Keratinocyte (primary cell): ENCODE data around the gene SMIM20. TPM values are rescaled to one million over a fixed set of nuclear protein-coding genes. Genes with fewer than 3 reads are reported as not detected.

ENCODE experiments used
- DNase-seq: peaks from one replicate; pipeline ENCODE4 v3.0.0-alpha.2; 2011; ENCODE audit warnings: low read depth, missing footprints, low spot score
- FAIRE-seq: peaks from 2 replicates; lab custom pipeline; 2011; peaks lifted over from hg19 to GRCh38; lab: Jason Lieb, UNC
- H2AFZ ChIP-seq: 2 replicates; pipeline ENCODE4 v1.6.0; 2012; ENCODE audit warnings: low read length, control low read depth, inconsistent platforms; ENCODE audit not compliant: control insufficient read depth
- H3K27ac ChIP-seq: 2 replicates; pipeline ENCODE4 v1.5.1; 2011; ENCODE audit warnings: low read length; ENCODE audit not compliant: control insufficient read depth, insufficient read depth
- H3K27me3 ChIP-seq: 3 replicates; pipeline ENCODE4 v1.6.0; 2011; ENCODE audit warnings: low read length; ENCODE audit not compliant: control insufficient read depth, insufficient read depth; ENCODE audit errors: extremely low read depth
- H3K36me3 ChIP-seq, 2 experiments: 2 replicates in 1 of 2; 3 replicates in 1 of 2; pipeline ENCODE4 v1.5.1; 2011; ENCODE audit warnings: low read length in 2 of 2, mild to moderate bottlenecking in 1 of 2; ENCODE audit not compliant: control insufficient read depth in 2 of 2, insufficient read depth in 2 of 2; ENCODE audit errors: extremely low read depth in 1 of 2
- H3K4me1 ChIP-seq: 3 replicates; pipeline ENCODE4 v1.5.1; 2011; ENCODE audit warnings: low read length; ENCODE audit not compliant: control insufficient read depth, insufficient read depth; ENCODE audit errors: extremely low read depth
- H3K4me2 ChIP-seq: 3 replicates; pipeline ENCODE4 v1.6.0; 2011; ENCODE audit warnings: low read depth, low read length; ENCODE audit not compliant: control insufficient read depth, insufficient read depth; ENCODE audit errors: extremely low read depth
- H3K4me3 ChIP-seq, 3 experiments: fragments of 200-600 bp in 1 of 3; sonication (generic) in 1 of 3; 2 replicates in 2 of 3; 3 replicates in 1 of 3; pipeline ENCODE4 v1.5.1; 2011 to 2016; ENCODE audit warnings: low read length in 3 of 3, mild to moderate bottlenecking in 3 of 3, control low read depth in 2 of 3, inconsistent platforms in 1 of 3, low read depth in 1 of 3, mixed read lengths in 1 of 3, mixed run types in 1 of 3, moderate library complexity in 1 of 3; ENCODE audit not compliant: control insufficient read depth in 2 of 3, insufficient read depth in 2 of 3; ENCODE audit errors: extremely low read depth in 1 of 3
- H3K79me2 ChIP-seq: 2 replicates; pipeline ENCODE4 v1.6.0; 2012; ENCODE audit warnings: low read length; ENCODE audit not compliant: control insufficient read depth, insufficient read depth
- H3K9ac ChIP-seq: 3 replicates; pipeline ENCODE4 v1.6.0; 2011; ENCODE audit warnings: low read length; ENCODE audit not compliant: control insufficient read depth, insufficient read depth; ENCODE audit errors: extremely low read depth
- H3K9me1 ChIP-seq: 3 replicates; pipeline ENCODE4 v1.6.0; 2011; ENCODE audit warnings: low read length; ENCODE audit not compliant: control insufficient read depth, insufficient read depth; ENCODE audit errors: extremely low read depth
- H3K9me3 ChIP-seq: 2 replicates; pipeline ENCODE4 v1.5.1; 2012; ENCODE audit warnings: low read depth, low read length; ENCODE audit not compliant: control insufficient read depth
- H4K20me1 ChIP-seq: 3 replicates; pipeline ENCODE4 v1.6.0; 2011; ENCODE audit warnings: low read length; ENCODE audit not compliant: control insufficient read depth, insufficient read depth; ENCODE audit errors: extremely low read depth
- EZH2 ChIP-seq: IDR thresholded peaks from one replicate; pipeline ENCODE4 v1.6.1; 2012; ENCODE audit warnings: inconsistent platforms, mild to moderate bottlenecking, low read length, moderate library complexity
- dilution Hi-C: fragments of 300-500 bp; cut with MboI; formaldehyde crosslinking; loops from one replicate; pipeline ENCODE4 v1.7.0; 2020; ENCODE audit warnings: low sequenced_read_pairs; ENCODE audit not compliant: extremely low pct_ligation_motif_present
- polyA plus RNA-seq, 5 experiments: library from polyadenylated mRNA; depleted of rRNA in 3 of 5; stranded (reverse) in 3 of 5; stranded (forward) in 1 of 5; unstranded in 1 of 5; fragments of >200 nt; gene quantifications; 1 replicate in 1 of 5; 2 replicates in 3 of 5; 3 replicates in 1 of 5; pipeline versions ENCODE4 v1.2.1 to v1.2.3, GENCODE V29; 2011 to 2012; ENCODE audit warnings: missing spikeins in 2 of 5, low read depth in 1 of 5, low replicate concordance in 1 of 5
- TF ChIP-seq, protein P1 (sequence below), 3 experiments: IDR thresholded peaks in 1 of 3; conservative IDR thresholded peaks in 1 of 3; optimal IDR thresholded peaks in 1 of 3; 2 replicates in 2 of 3; 3 replicates in 1 of 3; pipeline versions ENCODE3 to v1.5.1; 2011; ENCODE audit warnings: low read length in 3 of 3, mild to moderate bottlenecking in 3 of 3, moderate library complexity in 2 of 3, control low read depth in 1 of 3, inconsistent platforms in 1 of 3; ENCODE audit not compliant: insufficient read depth in 2 of 3; ENCODE audit errors: extremely low read depth in 1 of 3

Gene SMIM20
- polyA plus RNA-seq, 1 donor (not counting 4 experiments of a cell fraction or from before 2014, with no cell fraction given), result 29.5 TPM

DNA sequence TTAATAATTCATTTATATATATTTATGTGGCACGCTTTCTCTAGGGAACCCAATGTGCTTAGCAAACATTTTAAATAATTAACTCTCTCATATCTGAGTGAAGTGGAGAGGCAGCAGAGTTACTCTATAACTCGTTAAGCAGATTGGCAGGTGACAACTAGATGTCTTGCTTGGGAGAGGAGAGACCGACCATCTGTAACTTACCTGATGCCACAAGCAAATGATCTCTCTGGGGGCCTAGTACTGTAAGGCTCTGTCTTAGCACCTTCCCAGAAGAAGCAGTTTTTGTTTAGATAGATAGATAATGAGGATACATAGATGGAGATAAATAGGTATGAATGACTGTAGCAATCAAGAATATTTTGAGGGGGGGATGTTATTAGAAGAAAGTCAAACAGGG is 39.4 kb upstream of the SMIM20 start:
- no peak overlapping the region for H3K9ac ChIP-seq
- TF ChIP-seq, protein P1, sequence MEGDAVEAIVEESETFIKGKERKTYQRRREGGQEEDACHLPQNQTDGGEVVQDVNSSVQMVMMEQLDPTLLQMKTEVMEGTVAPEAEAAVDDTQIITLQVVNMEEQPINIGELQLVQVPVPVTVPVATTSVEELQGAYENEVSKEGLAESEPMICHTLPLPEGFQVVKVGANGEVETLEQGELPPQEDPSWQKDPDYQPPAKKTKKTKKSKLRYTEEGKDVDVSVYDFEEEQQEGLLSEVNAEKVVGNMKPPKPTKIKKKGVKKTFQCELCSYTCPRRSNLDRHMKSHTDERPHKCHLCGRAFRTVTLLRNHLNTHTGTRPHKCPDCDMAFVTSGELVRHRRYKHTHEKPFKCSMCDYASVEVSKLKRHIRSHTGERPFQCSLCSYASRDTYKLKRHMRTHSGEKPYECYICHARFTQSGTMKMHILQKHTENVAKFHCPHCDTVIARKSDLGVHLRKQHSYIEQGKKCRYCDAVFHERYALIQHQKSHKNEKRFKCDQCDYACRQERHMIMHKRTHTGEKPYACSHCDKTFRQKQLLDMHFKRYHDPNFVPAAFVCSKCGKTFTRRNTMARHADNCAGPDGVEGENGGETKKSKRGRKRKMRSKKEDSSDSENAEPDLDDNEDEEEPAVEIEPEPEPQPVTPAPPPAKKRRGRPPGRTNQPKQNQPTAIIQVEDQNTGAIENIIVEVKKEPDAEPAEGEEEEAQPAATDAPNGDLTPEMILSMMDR (optimal IDR thresholded peaks at IDR 0.05 in 1 of 3, IDR thresholded peaks at IDR 0.05 in 1 of 3, conservative IDR thresholded peaks at IDR 0.05 in 1 of 3; ENCODE audit: extremely low read depth in 1 of 3, insufficient read depth in 2 of 3, low read length in 3 of 3), result no peak
- no peak for TF ChIP-seq EZH2
- dilution Hi-C loops, result no loop called here
- H3K4me3 ChIP-seq, result no peak overlapping the region
- H3K9me3 ChIP-seq, result no peaks in the 10 kb centered on the region
- no peak overlapping the region for H3K4me2 ChIP-seq
- H3K79me2 ChIP-seq, result no peaks in the 10 kb centered on the region
- no peaks in the 10 kb centered on the region for H4K20me1 ChIP-seq
- no peak for FAIRE-seq
- H3K36me3 ChIP-seq, result no peaks in the 10 kb centered on the region
- H3K9me1 ChIP-seq, result no peaks in the 10 kb centered on the region
- no peaks in the 10 kb centered on the region for H3K27me3 ChIP-seq
- no peak for DNase-seq
- H2AFZ ChIP-seq, result no peak overlapping the region
- no peaks in the 10 kb centered on the region for H3K4me1 ChIP-seq
- no peak overlapping the region for H3K27ac ChIP-seq

DNA sequence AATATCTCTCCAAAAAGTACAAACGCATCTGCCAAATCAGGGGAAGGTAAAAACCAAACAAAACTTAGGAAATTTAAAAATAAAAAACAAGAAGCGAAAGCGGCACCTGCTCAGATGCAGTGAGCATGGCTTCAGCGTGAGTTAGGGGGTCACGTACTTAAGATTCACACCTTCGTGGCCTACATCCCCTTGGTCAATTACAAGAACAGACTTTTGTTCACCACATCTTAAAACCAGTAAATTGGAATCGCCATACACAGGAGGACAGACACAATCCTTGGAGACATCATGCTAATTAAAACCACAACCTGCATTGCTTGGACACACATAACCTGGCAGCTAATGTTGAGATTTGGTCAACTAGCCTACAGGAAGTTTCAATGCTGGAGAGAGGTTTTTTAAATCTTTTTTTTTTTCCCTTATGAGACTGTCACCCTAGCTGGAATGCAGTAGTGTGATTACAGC is 38.7 kb upstream of the SMIM20 start:
- no peak overlapping the region for H3K9ac ChIP-seq
- H3K79me2 ChIP-seq, result no peaks in the 10 kb centered on the region
- DNase-seq, result no peak
- TF ChIP-seq, protein P1 (optimal IDR thresholded peaks at IDR 0.05 in 1 of 3, IDR thresholded peaks at IDR 0.05 in 1 of 3, conservative IDR thresholded peaks at IDR 0.05 in 1 of 3; ENCODE audit: extremely low read depth in 1 of 3, insufficient read depth in 2 of 3, low read length in 3 of 3), result no peak
- no peaks in the 10 kb centered on the region for H3K36me3 ChIP-seq
- no peaks in the 10 kb centered on the region for H3K9me1 ChIP-seq
- H3K4me1 ChIP-seq, result no peaks in the 10 kb centered on the region
- no peaks in the 10 kb centered on the region for H3K9me3 ChIP-seq
- no peak overlapping the region for H2AFZ ChIP-seq
- H3K27me3 ChIP-seq, result no peaks in the 10 kb centered on the region
- no peak overlapping the region for H3K4me2 ChIP-seq
- no peak for FAIRE-seq
- H3K27ac ChIP-seq, result no peak overlapping the region
- dilution Hi-C loops, result no loop called here
- H4K20me1 ChIP-seq, result no peaks in the 10 kb centered on the region
- H3K4me3 ChIP-seq, result no peak overlapping the region
